SKM-1 (cell line): ENCODE results near the gene METTL27.
"Not testable (repeated sequence)": the region's sequence is repeated elsewhere in the genome, so short reads cannot be mapped to it uniquely, and the experiment has no call there.

Source experiments
- DNase-seq: peaks from one replicate; lab custom pipeline; 2025; ENCODE audit not compliant: unreplicated experiment; lab: John Stamatoyannopoulos, UW

The METTL27 gene

GRCh38 chr7:73842067-73842976, at the start of gene METTL27:
Gene METTL27, minus strand, starts transcription at chr7:73842516. Its CDS starts 376 bp downstream, at chr7:73842140.
- peak; percentile 75 for DNase-seq

- no peak for DNase-seq
Observed at GRCh38 chr7:73891178-73891885, 49.0 kb upstream of the METTL27 start.

- no peak for DNase-seq
Observed at GRCh38 chr7:73890555-73891147, 48.3 kb upstream of the METTL27 start.

- no peak for DNase-seq
Observed at GRCh38 chr7:73888959-73889358, 46.6 kb upstream of the METTL27 start.

- DNase-seq, result no peak
Observed at GRCh38 chr7:73887762-73888161, 45.4 kb upstream of the METTL27 start.

GRCh38 chr7:73885975-73886798, 43.9 kb upstream of the METTL27 start:
- DNase-seq, result no peak

GRCh38 chr7:73885433-73885974, 43.2 kb upstream of the METTL27 start:
- DNase-seq, result no peak

- not testable (repeated sequence) for DNase-seq
Observed at GRCh38 chr7:73884867-73885422, 42.6 kb upstream of the METTL27 start.

- no peak for DNase-seq
Observed at GRCh38 chr7:73882047-73882402, 39.7 kb upstream of the METTL27 start.

GRCh38 chr7:73881352-73882046, 39.2 kb upstream of the METTL27 start:
- no peak for DNase-seq

- no peak for DNase-seq
Observed at GRCh38 chr7:73880755-73881328, 38.5 kb upstream of the METTL27 start.

- DNase-seq, result no peak
Observed at GRCh38 chr7:73879977-73880681, 37.8 kb upstream of the METTL27 start.

GRCh38 chr7:73876973-73877372, 34.7 kb upstream of the METTL27 start:
- DNase-seq, result no peak

- no peak for DNase-seq
Observed at GRCh38 chr7:73876361-73876760, 34.0 kb upstream of the METTL27 start.

- no peak for DNase-seq
Observed at GRCh38 chr7:73872056-73872908, 30.0 kb upstream of the METTL27 start.

- DNase-seq, result no peak
Observed at GRCh38 chr7:73871163-73872011, 29.1 kb upstream of the METTL27 start.

GRCh38 chr7:73870041-73870492, 27.8 kb upstream of the METTL27 start:
- DNase-seq, result no peak
